ENCODE data around the gene INSC. TPM values are rescaled to one million over a fixed set of nuclear protein-coding genes. Genes with fewer than 3 reads are reported as not detected.

INSC gene
- total and polyA plus RNA-seq, 2 experiments from 2014 or later = 0.97 to 1.5 TPM

GRCh38 chr11:15071556-15072255, 43.0 kb upstream of the INSC start (continued):
- TF ChIP-seq, protein P1, sequence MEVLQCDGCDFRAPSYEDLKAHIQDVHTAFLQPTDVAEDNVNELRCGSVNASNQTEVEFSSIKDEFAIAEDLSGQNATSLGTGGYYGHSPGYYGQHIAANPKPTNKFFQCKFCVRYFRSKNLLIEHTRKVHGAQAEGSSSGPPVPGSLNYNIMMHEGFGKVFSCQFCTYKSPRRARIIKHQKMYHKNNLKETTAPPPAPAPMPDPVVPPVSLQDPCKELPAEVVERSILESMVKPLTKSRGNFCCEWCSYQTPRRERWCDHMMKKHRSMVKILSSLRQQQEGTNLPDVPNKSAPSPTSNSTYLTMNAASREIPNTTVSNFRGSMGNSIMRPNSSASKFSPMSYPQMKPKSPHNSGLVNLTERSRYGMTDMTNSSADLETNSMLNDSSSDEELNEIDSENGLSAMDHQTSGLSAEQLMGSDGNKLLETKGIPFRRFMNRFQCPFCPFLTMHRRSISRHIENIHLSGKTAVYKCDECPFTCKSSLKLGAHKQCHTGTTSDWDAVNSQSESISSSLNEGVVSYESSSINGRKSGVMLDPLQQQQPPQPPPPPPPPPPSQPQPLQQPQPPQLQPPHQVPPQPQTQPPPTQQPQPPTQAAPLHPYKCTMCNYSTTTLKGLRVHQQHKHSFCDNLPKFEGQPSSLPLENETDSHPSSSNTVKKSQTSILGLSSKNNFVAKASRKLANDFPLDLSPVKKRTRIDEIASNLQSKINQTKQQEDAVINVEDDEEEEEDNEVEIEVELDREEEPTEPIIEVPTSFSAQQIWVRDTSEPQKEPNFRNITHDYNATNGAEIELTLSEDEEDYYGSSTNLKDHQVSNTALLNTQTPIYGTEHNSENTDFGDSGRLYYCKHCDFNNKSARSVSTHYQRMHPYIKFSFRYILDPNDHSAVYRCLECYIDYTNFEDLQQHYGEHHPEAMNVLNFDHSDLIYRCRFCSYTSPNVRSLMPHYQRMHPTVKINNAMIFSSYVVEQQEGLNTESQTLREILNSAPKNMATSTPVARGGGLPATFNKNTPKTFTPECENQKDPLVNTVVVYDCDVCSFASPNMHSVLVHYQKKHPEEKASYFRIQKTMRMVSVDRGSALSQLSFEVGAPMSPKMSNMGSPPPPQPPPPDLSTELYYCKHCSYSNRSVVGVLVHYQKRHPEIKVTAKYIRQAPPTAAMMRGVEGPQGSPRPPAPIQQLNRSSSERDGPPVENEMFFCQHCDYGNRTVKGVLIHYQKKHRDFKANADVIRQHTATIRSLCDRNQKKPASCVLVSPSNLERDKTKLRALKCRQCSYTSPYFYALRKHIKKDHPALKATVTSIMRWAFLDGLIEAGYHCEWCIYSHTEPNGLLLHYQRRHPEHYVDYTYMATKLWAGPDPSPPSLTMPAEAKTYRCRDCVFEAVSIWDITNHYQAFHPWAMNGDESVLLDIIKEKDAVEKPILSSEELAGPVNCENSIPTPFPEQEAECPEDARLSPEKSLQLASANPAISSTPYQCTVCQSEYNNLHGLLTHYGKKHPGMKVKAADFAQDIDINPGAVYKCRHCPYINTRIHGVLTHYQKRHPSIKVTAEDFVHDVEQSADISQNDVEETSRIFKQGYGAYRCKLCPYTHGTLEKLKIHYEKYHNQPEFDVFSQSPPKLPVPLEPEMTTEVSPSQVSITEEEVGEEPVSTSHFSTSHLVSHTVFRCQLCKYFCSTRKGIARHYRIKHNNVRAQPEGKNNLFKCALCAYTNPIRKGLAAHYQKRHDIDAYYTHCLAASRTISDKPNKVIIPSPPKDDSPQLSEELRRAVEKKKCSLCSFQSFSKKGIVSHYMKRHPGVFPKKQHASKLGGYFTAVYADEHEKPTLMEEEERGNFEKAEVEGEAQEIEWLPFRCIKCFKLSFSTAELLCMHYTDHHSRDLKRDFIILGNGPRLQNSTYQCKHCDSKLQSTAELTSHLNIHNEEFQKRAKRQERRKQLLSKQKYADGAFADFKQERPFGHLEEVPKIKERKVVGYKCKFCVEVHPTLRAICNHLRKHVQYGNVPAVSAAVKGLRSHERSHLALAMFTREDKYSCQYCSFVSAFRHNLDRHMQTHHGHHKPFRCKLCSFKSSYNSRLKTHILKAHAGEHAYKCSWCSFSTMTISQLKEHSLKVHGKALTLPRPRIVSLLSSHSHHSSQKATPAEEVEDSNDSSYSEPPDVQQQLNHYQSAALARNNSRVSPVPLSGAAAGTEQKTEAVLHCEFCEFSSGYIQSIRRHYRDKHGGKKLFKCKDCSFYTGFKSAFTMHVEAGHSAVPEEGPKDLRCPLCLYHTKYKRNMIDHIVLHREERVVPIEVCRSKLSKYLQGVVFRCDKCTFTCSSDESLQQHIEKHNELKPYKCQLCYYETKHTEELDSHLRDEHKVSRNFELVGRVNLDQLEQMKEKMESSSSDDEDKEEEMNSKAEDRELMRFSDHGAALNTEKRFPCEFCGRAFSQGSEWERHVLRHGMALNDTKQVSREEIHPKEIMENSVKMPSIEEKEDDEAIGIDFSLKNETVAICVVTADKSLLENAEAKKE (CRISPR knock-in tag; IDR thresholded peaks at IDR 0.05) = no peak
- TF ChIP-seq, protein P2, sequence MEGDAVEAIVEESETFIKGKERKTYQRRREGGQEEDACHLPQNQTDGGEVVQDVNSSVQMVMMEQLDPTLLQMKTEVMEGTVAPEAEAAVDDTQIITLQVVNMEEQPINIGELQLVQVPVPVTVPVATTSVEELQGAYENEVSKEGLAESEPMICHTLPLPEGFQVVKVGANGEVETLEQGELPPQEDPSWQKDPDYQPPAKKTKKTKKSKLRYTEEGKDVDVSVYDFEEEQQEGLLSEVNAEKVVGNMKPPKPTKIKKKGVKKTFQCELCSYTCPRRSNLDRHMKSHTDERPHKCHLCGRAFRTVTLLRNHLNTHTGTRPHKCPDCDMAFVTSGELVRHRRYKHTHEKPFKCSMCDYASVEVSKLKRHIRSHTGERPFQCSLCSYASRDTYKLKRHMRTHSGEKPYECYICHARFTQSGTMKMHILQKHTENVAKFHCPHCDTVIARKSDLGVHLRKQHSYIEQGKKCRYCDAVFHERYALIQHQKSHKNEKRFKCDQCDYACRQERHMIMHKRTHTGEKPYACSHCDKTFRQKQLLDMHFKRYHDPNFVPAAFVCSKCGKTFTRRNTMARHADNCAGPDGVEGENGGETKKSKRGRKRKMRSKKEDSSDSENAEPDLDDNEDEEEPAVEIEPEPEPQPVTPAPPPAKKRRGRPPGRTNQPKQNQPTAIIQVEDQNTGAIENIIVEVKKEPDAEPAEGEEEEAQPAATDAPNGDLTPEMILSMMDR (conservative IDR thresholded peaks at IDR 0.05; ENCODE audit: low read depth in 2 of 2) = no peak
- no peak for TF ChIP-seq NANOG (IDR thresholded peaks at IDR 0.05; ENCODE audit: borderline replicate concordance)

- Mint-ChIP-seq H3K27ac (no peak overlapping the region), H3K4me1 (peaks cover 18% of the 10 kb centered on the region), H3K4me3 (peak overlapping the region; percentile 46; the same call in 2 of the 3 replicates), H3K36me3 (ENCODE audit: low read depth) (peaks cover 30% of the 10 kb centered on the region), H3K9me3 (peaks cover 36% of the 10 kb centered on the region), H3K27me3 (ENCODE audit: insufficient read depth, low read depth, poor library complexity) (peaks cover 36% of the 10 kb centered on the region)
- H3K9me2 ChIP-seq (ENCODE audit: insufficient read depth) = no peaks in the 10 kb centered on the region; the same call in 1 of the 2 replicates
- peaks cover 9% of the 10 kb centered on the region; the same call in 1 of the 2 replicates for H3K4me1 ChIP-seq (ENCODE audit: insufficient read depth)
- H3K27me3 ChIP-seq (ENCODE audit: insufficient read depth) = peaks cover 34% of the 10 kb centered on the region
- no peak overlapping the region for H3K27ac ChIP-seq (ENCODE audit: low read depth)
- no peak for DNase-seq (ENCODE audit: low spot score)
- H3F3A ChIP-seq (replicated peaks; ENCODE audit: low read depth) = no peaks in the 10 kb centered on the region
- H3K4me2 ChIP-seq = peak overlapping the region; percentile 92
- ATAC-seq = no peak
- H2AFZ ChIP-seq = peak overlapping the region; percentile 95; the same call in 1 of the 2 replicates
- no peaks in the 10 kb centered on the region for H4K20me1 ChIP-seq (replicated peaks; ENCODE audit: insufficient read depth)
- no peaks in the 10 kb centered on the region for H3K36me3 ChIP-seq (ENCODE audit: insufficient read depth)
- H3K4me3 ChIP-seq = peak overlapping the region; percentile 82
- no peaks in the 10 kb centered on the region for H3K79me2 ChIP-seq (replicated peaks; ENCODE audit: insufficient read depth)
- TF ChIP-seq CREB1 (CRISPR knock-in tag; IDR thresholded peaks at IDR 0.05; ENCODE audit: low read depth) (no peak), ZNF331 (CRISPR knock-in tag; IDR thresholded peaks at IDR 0.05; ENCODE audit: low read depth) (no peak), NANOG (IDR thresholded peaks at IDR 0.05; ENCODE audit: borderline replicate concordance) (no peak), EZH2phosphoT487 (IDR thresholded peaks at IDR 0.05; ENCODE audit: unreplicated experiment) (no peak)
Measured at GRCh38 chr11:15072551-15073143, 42.1 kb upstream of the INSC start.

Data from GM23338 (cell line).